Activated naive CD8-positive, alpha-beta T cell treated with anti-CD3 and anti-CD28 coated beads, Interleukin-2, amount 10 ng/mL, durations not matched to agents 7 days and 5 days (primary cell): Measurements from ENCODE around the gene THYN1. TPM values are rescaled to one million over a fixed set of nuclear protein-coding genes. Genes with fewer than 3 reads are reported as not detected.
A peak's percentile ranks its signal among the peaks of the same experiment; 100 is the strongest.

ENCODE experiments used
- ATAC-seq: fragments of 150-1000 bp; cut with Tn5 transposase; one replicate; pipeline ENCODE4 v1.10.0; 2021; ENCODE audit warnings: low read depth, moderate library complexity
- POLR2A ChIA-PET: fragments of 350-600 bp; sonication (Branson Sonifier 250); formaldehyde crosslinking; loops from one replicate; lab custom pipeline; 2021; ENCODE audit warnings: antibody characterized with exemption; lab: Charles Lee
- DNase-seq: peaks from one replicate; pipeline ENCODE4 v3.0.0; 2021
- H3K27ac Mint-ChIP-seq: one replicate; pipeline ENCODE4 v1.8.0; 2022; ENCODE audit warnings: mild to moderate bottlenecking, mixed read lengths
- H3K27me3 Mint-ChIP-seq: one replicate; pipeline ENCODE4 v1.8.0; 2022; ENCODE audit warnings: mild to moderate bottlenecking, moderate library complexity, mixed read lengths
- H3K36me3 Mint-ChIP-seq: one replicate; pipeline ENCODE4 v1.8.0; 2021; ENCODE audit warnings: mild to moderate bottlenecking, mixed read lengths
- H3K4me1 Mint-ChIP-seq: one replicate; pipeline ENCODE4 v1.8.0; 2021; ENCODE audit warnings: mixed read lengths
- H3K4me3 Mint-ChIP-seq: one replicate; pipeline ENCODE4 v1.8.0; 2022; ENCODE audit warnings: mild to moderate bottlenecking, moderate library complexity, mixed read lengths
- H3K9me3 Mint-ChIP-seq: one replicate; pipeline ENCODE4 v1.8.0; 2021; ENCODE audit warnings: mixed read lengths
- total RNA-seq, 2 experiments: library from RNA; stranded (reverse); gene quantifications; one replicate each; pipeline ENCODE4 v1.2.3, GENCODE V29; 2021

The THYN1 gene
- total RNA-seq, 2 experiments from 2014 or later, result 65.8 to 66.8 TPM

DNA sequence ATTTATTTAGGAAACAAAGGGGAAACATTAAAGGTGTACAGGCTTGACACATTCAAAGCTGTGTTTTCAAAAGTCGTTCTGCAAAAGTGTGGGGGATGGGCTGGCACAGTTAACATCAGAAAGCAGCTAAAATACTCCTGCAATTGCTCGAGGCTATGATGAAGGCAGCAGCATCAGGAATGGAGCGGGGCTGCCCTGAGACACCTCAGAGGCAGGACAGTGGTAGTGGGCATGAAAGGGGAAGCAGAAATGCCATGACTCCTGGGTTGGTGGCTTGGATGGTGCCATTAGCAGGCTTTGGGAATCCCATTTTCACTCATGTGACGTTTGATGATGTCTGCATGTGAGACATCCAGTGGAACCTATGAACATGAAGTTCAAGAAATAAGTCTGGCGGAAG lies 30.0 kb downstream of the THYN1 start:
- no peaks in the 10 kb centered on the region for H3K27me3 Mint-ChIP-seq
- POLR2A ChIA-PET, result interaction anchor here (0.6 to 3.9 kb wide), 9 partner anchors 10 to 186 kb away, joined by 3 to 44 read pairs (median 5); partner anchors contain the start of genes ACAD8, GLB1L3 and THYN1
- peak overlapping the region; percentile 99 for H3K4me3 Mint-ChIP-seq
- ATAC-seq, result no peak
- H3K9me3 Mint-ChIP-seq, result no peaks in the 10 kb centered on the region
- H3K27ac Mint-ChIP-seq, result peak overlapping the region; percentile 93
- H3K36me3 Mint-ChIP-seq, result peaks cover 30% of the 10 kb centered on the region
- no peak for DNase-seq
- H3K4me1 Mint-ChIP-seq, result peaks cover 59% of the 10 kb centered on the region

DNA sequence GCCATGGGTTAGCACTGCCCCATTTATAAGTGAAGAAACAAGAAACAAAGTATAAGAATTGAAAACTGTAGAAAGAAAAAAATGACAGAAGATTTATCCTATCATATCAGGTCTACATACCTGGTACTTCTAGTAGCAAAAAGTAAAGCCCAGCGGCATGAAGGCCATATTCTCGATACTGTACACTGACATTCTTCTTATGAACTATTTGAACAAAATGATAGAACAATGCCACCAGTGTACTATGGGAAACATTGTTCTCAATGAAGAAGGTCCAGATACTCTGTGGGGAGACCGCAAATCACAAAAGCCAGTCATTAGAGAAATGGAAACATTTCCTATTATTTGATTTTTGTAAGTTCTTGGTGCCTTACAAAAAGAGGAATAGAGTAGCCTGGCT lies 36.3 kb downstream of the THYN1 start:
- Mint-ChIP-seq H3K27ac (no peak overlapping the region), H3K4me1 (peaks cover 45% of the 10 kb centered on the region), H3K4me3 (no peak overlapping the region), H3K27me3 (no peaks in the 10 kb centered on the region), H3K36me3 (peaks cover 47% of the 10 kb centered on the region), H3K9me3 (no peaks in the 10 kb centered on the region)
- DNase-seq, result no peak
- POLR2A ChIA-PET, result no interaction called here
- no peak for ATAC-seq

DNA sequence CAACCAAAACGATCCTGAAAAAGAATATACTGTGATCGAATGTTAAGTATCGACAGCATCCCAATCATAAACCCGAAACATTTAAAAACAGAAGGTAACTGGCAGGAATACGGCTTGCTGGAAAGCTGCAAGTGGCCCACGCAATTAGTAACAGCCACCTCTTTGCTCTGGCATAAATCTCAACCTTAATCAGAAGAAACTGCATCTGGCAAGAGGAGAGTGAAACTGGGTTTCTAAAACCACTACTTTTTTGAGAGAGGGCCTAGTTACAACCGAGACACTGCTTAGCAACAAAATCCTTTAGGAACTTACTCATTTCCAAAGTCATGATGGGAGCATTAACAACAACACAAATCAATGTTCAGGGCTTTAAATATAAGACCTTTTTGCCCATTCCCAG lies 37.3 kb downstream of the THYN1 start:
- no peak overlapping the region for H3K27ac Mint-ChIP-seq
- DNase-seq (no peak), ATAC-seq (no peak)
- no peak overlapping the region for H3K4me3 Mint-ChIP-seq
- POLR2A ChIA-PET, result no interaction called here
- H3K4me1 Mint-ChIP-seq, result peaks cover 39% of the 10 kb centered on the region
- H3K9me3 Mint-ChIP-seq, result no peaks in the 10 kb centered on the region
- peaks cover 46% of the 10 kb centered on the region for H3K36me3 Mint-ChIP-seq
- no peaks in the 10 kb centered on the region for H3K27me3 Mint-ChIP-seq

DNA sequence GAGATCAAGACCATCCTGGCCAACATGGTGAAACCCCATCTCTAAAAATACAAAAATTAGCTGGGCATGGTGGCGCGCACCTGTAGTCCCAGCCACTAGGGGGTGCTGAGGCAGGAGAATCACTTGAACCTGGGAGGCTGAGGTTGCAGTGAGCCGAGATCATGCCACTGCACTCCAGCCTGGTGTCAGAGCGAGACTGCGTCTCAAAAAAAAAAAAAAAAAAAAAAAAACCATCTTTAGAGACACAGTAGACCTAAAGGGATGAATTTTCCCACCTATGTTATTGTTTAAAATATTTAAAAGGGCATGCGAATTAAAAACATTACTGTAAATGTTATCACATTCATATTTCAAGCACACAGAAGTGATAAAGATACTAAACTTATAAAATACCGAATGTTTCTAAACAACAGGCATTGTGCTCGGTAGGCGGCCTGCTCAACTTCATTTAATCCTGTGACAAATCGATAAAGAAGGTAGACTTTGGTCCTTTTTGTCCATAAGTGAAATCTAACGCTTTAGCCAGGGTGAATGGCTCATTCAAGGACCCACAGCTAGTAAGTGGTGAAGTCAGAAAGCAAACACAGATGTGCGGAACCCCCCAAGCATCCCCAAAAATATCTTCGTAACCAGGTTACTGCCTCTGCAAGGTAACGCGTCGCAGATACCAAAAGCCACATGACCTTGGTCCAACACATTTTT lies 45.5 kb downstream of the THYN1 start:
- no peaks in the 10 kb centered on the region for H3K27me3 Mint-ChIP-seq
- peak; percentile 66 for DNase-seq
- H3K4me3 Mint-ChIP-seq, result no peak overlapping the region
- peaks cover 3% of the 10 kb centered on the region for H3K4me1 Mint-ChIP-seq
- peaks cover 30% of the 10 kb centered on the region for H3K36me3 Mint-ChIP-seq
- ATAC-seq, result no peak
- no peak overlapping the region for H3K27ac Mint-ChIP-seq
- no peaks in the 10 kb centered on the region for H3K9me3 Mint-ChIP-seq
- POLR2A ChIA-PET, result interaction anchor here (0.7 to 1.8 kb wide), 5 partner anchors 11 to 579 kb away, joined by 3 to 10 read pairs (median 6); partner anchors contain the start of genes GLB1L3, NCAPD3 and VPS26B

DNA sequence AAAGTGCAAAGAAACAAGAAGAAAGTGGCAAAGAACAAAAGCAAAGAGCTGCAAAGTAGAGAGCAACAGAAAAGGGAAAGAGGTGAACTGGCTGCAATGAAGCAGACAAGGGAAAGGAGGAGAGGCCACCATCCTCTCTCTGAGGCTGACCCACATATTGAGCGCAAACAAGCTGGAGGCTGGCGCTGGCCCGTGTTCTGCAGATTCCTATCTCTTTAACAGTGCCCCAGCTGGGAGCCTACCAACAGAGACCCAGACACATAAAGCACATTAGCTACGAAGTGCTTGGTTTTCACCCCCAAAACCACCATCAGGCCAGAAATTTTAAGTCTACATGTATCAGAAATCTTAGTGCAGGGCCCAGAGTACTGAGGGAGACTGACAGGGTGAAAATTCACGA lies 47.0 kb downstream of the THYN1 start:
- DNase-seq (no peak), ATAC-seq (no peak)
- POLR2A ChIA-PET, result interaction anchor here (1.8 kb wide), 1 partner anchor 70 kb away, joined by 5 read pairs; the partner anchor contains the start of gene GLB1L3
- peaks cover 34% of the 10 kb centered on the region for H3K36me3 Mint-ChIP-seq
- no peaks in the 10 kb centered on the region for H3K9me3 Mint-ChIP-seq
- no peaks in the 10 kb centered on the region for H3K27me3 Mint-ChIP-seq
- no peak overlapping the region for H3K4me3 Mint-ChIP-seq
- H3K27ac Mint-ChIP-seq, result no peak overlapping the region
- peaks cover 3% of the 10 kb centered on the region for H3K4me1 Mint-ChIP-seq

DNA sequence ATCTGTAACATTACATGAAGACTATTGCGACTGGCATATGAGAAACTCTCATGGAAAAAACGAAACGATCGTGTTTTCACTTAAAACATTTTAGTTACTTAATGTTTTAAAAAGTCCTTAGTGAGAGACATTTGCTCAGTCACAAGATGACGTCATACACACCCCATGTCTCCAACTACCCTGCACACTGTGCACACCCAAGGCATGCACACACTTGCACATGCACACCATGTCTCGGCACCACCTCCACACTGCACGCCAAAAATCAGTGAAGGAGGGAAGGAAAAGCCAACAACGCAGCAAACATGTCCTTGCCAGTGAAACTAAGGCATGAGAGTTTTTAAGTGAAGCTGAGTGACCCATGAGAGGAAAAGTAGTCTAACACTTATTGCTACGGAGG lies 47.4 kb downstream of the THYN1 start:
- ATAC-seq, result no peak
- H3K4me3 Mint-ChIP-seq, result no peak overlapping the region
- H3K27me3 Mint-ChIP-seq, result no peaks in the 10 kb centered on the region
- no peak overlapping the region for H3K27ac Mint-ChIP-seq
- no peaks in the 10 kb centered on the region for H3K9me3 Mint-ChIP-seq
- POLR2A ChIA-PET, result interaction anchor here (1.8 kb wide), 1 partner anchor 71 kb away, joined by 5 read pairs; the partner anchor contains the start of gene GLB1L3
- H3K36me3 Mint-ChIP-seq, result peaks cover 36% of the 10 kb centered on the region
- no peak for DNase-seq
- peaks cover 3% of the 10 kb centered on the region for H3K4me1 Mint-ChIP-seq

DNA sequence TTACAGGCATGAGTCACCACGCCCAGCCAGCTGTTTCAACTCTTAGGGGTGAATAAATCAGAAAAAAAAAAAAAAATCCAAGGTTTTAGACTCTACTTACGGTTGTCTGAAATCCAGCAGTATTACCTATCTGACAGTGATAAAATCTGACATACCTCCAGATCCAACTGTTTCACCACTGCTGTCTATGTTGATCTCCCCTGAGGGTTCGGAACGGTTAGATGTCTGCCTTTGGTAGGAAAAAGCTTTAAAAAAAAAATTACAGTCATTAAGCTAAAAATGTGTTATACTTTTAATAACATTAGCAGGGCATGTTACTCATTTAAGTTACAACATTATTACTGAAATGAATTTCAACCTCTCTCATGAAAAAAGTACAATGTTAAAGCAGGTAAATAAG lies 50.5 kb downstream of the THYN1 start:
- DNase-seq (no peak), ATAC-seq (no peak)
- POLR2A ChIA-PET, result no interaction called here
- Mint-ChIP-seq H3K4me1 (peaks cover 3% of the 10 kb centered on the region), H3K36me3 (peaks cover 42% of the 10 kb centered on the region), H3K4me3 (no peak overlapping the region), H3K27ac (no peak overlapping the region), H3K27me3 (no peaks in the 10 kb centered on the region), H3K9me3 (no peaks in the 10 kb centered on the region)

DNA sequence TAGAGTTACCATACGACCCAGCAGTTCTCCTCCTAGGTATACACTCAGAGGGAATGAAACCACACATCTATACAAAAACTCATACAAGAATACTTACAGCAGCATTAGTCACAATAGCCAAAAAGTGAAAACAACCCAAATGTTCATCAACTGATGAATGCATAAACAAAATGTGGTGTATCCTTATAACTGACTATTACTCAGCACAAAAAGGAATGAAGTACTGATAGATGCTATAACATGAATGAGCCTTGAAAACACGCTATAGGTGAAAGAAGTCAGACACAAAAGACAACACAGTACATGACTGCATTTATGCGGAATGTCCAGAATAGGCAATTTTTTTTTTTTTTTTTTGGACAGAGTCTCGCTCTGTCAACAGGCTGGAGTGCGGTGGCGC lies 52.5 kb downstream of the THYN1 start:
- H3K4me3 Mint-ChIP-seq, result no peak overlapping the region
- H3K4me1 Mint-ChIP-seq, result peaks cover 2% of the 10 kb centered on the region
- H3K9me3 Mint-ChIP-seq, result no peaks in the 10 kb centered on the region
- H3K27ac Mint-ChIP-seq, result no peak overlapping the region
- POLR2A ChIA-PET, result interaction anchor here (2.0 kb wide), 1 partner anchor 24 kb away, joined by 5 read pairs; the partner anchor contains the start of genes NCAPD3 and VPS26B
- H3K36me3 Mint-ChIP-seq, result peaks cover 39% of the 10 kb centered on the region
- H3K27me3 Mint-ChIP-seq, result no peaks in the 10 kb centered on the region
- ATAC-seq (no peak), DNase-seq (no peak)

DNA sequence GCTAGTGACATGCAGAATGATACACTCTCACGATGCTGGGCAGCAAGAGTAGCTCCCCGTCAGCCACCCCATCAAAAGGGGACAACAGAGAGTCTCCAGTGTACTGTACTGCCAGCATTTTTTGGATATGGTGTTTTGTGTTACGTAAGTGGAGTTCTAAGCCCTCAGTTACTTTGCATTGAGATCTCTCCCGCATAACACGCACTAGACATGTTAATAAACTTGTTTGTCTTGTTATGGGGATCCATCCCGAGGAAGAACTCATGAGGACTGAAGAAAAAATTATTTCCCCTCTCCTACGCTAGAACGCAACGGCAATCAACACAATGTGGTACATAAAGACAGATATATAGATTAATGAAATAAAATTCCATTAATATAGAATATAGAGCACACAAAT lies 53.6 kb downstream of the THYN1 start:
- POLR2A ChIA-PET, result interaction anchor here (2.0 kb wide), 1 partner anchor 25 kb away, joined by 5 read pairs; the partner anchor contains the start of genes NCAPD3 and VPS26B
- no peak for DNase-seq
- Mint-ChIP-seq H3K9me3 (no peaks in the 10 kb centered on the region), H3K4me1 (peaks cover 2% of the 10 kb centered on the region), H3K27me3 (no peaks in the 10 kb centered on the region), H3K4me3 (no peak overlapping the region), H3K27ac (no peak overlapping the region), H3K36me3 (peaks cover 32% of the 10 kb centered on the region)
- no peak for ATAC-seq

Other genes with a start within 250 kb of the THYN1 start
- gene JAM3, start 184.3 kb downstream of the THYN1 start, total RNA-seq, result 10 to 100 TPM; 21.1 to 23.7 TPM
- gene NCAPD3, start 29.4 kb downstream of the THYN1 start, total RNA-seq, result 100 to 1,000 TPM; 114 to 115 TPM
- gene VPS26B, start 28.7 kb downstream of the THYN1 start, total RNA-seq, result 10 to 100 TPM; 75.8 to 76.3 TPM
- gene ACAD8, start 216 bp upstream of the THYN1 start, total RNA-seq, result 10 to 100 TPM; 29.0 to 29.5 TPM
- 1 to 10 TPM; 5.2 to 6.1 TPM for gene GLB1L3, start 23.0 kb upstream of the THYN1 start, total RNA-seq
- gene GLB1L2, start 78.6 kb upstream of the THYN1 start, total RNA-seq, result 1 to 10 TPM; 1.6 to 1.7 TPM
- gene B3GAT1, start 158.9 kb upstream of the THYN1 start, total RNA-seq, result under 1 TPM; 0.44 to 0.60 TPM